GM21529 (cell line): Measurements from ENCODE around the gene ARID5A.

ENCODE experiments used
- ATAC-seq: cut with Tn5 transposase; IDR thresholded peaks from one replicate; pipeline ENCODE4 v1.9.1; 2021; ENCODE audit not compliant: unreplicated experiment

The ARID5A gene

GRCh38 chr2:96506907-96507240 is 29.7 kb upstream of the ARID5A start:
- no peak for ATAC-seq

GRCh38 chr2:96507957-96508520 is 28.5 kb upstream of the ARID5A start:
- ATAC-seq: peak; percentile 48

- ATAC-seq: no peak
Observed at GRCh38 chr2:96508521-96509113, 27.9 kb upstream of the ARID5A start.

- ATAC-seq: peak; percentile 79
Observed at GRCh38 chr2:96509114-96509846, 27.3 kb upstream of the ARID5A start.

- no peak for ATAC-seq
Observed at GRCh38 chr2:96509847-96510230, 26.7 kb upstream of the ARID5A start.

DNA sequence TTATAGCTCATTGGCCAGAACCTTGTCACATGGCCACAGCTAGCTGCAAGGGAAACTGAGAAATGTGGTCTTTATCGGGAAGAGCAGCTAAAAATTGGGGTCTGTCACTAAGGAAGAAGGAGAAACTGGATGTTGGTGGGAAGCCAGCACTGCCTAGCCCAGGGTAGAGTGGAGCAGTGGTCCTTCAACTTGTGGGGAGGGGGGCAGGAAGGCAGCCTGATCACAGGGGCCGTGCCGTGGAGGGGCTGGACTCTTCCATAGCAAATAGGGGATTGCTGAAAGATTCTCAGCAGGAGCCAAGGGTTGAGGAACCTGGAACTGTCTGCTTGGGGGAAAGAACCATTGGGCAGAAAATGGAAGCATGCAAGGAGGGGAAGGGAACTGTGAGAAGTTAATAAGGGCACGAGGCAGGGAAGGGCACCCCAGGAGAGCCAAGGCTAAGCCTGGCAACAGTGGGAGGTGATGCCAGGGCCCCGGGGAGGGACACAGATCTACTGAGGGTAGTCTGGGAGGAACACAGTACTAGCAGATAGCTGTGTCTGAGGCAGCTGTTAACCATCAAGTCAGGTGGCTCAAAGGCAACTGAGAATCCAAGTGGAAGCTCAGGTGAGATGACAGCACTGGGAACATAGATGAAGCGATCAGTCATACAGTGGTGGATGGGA is 25.5 kb upstream of the ARID5A start:
- no peak for ATAC-seq

DNA sequence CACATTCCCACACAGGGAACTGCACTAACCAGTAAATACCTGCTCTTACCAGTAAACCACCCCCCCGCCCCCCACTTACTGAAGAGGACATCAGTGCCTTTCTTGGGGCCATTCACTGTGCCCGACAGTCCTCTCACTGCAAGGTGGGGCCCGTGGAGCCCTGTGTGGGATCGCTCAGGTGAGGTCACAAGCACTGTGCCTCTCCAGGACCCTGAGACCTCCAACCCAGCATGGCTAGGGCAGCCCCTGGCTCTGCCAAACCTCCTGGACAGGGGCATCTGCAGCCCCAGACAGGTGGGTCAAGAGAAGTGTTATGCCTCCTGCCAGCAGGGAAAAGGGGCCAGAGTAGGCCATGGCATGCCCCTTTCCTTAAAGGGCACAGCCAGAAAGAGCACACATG is 24.7 kb upstream of the ARID5A start:
- ATAC-seq: no peak

- no peak for ATAC-seq
Observed at GRCh38 chr2:96512341-96512740, 24.2 kb upstream of the ARID5A start.

GRCh38 chr2:96514521-96514920 is 22.0 kb upstream of the ARID5A start:
- ATAC-seq: no peak

- ATAC-seq: no peak
Observed at GRCh38 chr2:96517079-96517478, 19.5 kb upstream of the ARID5A start.

DNA sequence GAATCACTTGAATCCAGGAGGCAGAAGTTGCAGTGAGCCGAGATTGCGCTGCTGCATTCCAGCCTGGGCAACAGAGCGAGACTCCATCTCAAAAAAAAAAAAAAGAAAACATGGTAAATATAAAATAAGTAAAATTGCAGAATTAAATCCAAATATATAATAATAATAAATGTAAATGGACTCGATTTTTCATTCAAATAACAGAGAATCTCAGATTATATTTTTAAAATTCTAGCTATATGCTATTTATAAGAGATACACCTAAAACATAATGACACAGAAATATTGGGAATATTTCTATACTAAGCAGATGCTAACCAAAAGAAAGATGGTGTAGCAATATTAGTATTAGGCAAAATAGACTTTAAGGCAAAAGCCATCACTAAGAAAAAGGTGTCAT is 16.3 kb upstream of the ARID5A start:
- ATAC-seq: no peak

- no peak for ATAC-seq
Observed at GRCh38 chr2:96520697-96521096, 15.9 kb upstream of the ARID5A start.

DNA sequence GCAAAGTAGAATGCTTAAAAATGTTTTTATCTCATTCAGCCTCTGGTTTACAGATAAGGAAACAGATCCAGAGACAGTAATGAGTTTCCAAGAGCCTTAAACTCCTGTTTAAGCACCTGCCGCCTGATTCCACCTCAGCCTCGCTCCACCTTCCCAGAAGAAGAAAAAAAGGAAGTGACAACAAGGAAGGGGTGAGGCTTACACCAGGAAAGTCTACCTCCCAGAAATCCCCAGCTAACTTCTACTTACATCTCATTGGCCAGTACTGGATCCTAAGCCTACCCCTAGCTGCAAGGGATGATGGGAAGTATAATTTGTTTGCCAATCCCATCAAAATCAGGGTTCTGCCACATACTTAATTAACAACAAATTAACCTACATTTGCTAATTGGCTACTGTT is 15.3 kb upstream of the ARID5A start:
- no peak for ATAC-seq

DNA sequence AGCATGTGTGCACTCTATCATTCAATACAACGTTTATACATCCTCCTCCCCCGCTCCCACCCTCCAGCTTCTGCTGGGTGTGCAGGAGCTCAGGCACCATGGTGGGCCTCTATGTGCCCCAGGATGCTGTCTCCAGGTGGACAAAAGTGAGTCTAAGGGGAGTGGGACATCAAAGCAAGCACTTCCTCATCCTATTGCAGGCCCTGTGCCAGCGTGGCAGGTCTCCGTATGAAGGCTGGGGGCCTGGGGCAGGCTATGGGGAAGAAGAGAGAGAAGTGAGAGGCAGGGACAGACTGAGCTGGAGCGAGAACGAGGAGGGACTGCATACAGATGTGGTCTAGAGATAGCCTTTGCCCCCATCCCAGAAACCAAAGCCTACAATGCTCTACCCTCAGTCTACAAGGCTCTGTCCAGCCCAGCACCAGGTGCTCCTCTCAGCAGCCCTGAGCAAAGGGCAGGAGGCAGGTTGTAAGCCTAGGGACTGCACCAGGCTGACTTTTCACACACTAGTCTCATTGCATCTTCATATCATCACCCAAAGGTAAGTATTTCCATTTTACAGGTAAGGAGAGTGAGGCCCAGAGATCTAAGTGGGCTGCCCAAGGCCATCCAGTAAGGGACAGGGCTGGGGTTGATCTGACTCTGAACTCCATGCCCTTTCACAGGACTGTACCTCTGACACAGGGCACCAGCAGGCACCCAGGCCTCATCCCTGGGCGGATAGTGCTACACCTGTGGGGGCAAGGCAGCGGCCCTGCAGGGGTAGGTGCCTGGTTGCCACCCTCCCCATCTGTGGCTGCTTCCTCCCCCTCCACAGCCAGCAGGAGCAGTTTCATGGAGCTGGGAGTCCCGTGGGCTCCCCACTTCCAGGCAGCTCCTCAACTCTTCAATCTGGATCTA is 14.0 kb upstream of the ARID5A start:
- no peak for ATAC-seq

GRCh38 chr2:96523659-96524481 is 12.7 kb upstream of the ARID5A start:
- ATAC-seq: no peak

GRCh38 chr2:96524482-96525210 is 11.9 kb upstream of the ARID5A start:
- ATAC-seq: no peak

DNA sequence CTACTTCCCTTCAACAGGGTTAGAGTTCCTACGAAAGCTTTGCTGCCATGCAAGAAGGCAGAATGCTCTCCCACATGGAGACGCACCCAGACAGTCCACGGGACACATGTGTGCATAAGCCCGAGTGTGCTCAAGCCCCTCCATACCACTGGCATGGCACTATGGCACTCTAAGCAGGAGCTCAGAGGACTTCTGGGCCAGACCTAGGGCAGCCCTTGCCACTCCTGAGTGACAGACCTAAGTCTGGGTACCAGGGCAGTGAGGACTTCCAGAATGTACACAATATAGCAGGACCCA is 11.4 kb upstream of the ARID5A start:
- ATAC-seq: no peak

DNA sequence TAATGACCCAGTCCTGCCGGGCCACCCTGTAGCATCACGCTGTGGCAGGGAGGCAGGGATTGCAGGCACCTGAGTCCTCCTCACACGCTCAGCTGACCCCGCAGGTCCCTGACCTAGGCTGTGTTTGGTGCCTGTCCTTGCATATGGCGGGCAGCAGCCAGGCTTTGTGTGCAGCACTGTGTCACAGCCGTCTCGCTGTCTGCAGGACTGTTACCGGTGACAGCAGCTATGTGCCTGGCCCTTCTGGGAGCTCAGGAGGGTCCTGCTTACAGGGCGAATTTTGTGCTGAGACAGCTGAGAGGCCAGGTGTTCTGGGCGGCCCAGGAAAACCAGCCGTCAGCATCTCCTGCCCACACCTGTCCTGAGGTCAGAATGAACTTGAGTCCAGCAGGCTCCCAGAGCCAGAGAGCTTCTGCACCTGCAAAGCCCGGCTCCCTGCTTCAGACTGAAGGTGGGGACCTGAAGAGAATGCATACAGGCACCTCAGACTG is 10.4 kb upstream of the ARID5A start:
- no peak for ATAC-seq

GRCh38 chr2:96526615-96527285 is 9.8 kb upstream of the ARID5A start:
- ATAC-seq: no peak
